H1 (cell line): ENCODE measurements around the gene TPM1.

Source experiments
- EP300 ChIP-seq, 2 experiments: IDR thresholded peaks; 1 replicate in 1 of 2; 2 replicates in 1 of 2; pipeline ENCODE4 v1.6.1; 2011 to 2012; ENCODE audit warnings: low read depth in 2 of 2, low read length in 2 of 2, mild to moderate bottlenecking in 2 of 2, borderline replicate concordance in 1 of 2, inconsistent platforms in 1 of 2, moderate library complexity in 1 of 2
- RAD21 ChIP-seq, 2 experiments: IDR thresholded peaks in 1 of 2; conservative IDR thresholded peaks in 1 of 2; 2 replicates each; pipeline ENCODE4 v1.6.1; 2011; ENCODE audit warnings: low read depth in 2 of 2, low read length in 2 of 2, improper control_type of control experiment in 1 of 2, inconsistent platforms in 1 of 2, mild to moderate bottlenecking in 1 of 2, moderate library complexity in 1 of 2
- RNF2 ChIP-seq: fragments of 200-900, 300-1000 bp; sonication (generic); IDR thresholded peaks from 2 replicates; pipeline ENCODE4 v1.7.1; 2016; ENCODE audit warnings: borderline replicate concordance, low read depth, mild to moderate bottlenecking, antibody characterized with exemption, low read length; ENCODE audit not compliant: poor library complexity, severe bottlenecking; ENCODE audit errors: missing control alignments
- SP2 ChIP-seq: IDR thresholded peaks from 2 replicates; pipeline ENCODE4 v1.6.1; 2012; ENCODE audit warnings: mild to moderate bottlenecking, low read length, inconsistent platforms

- TF ChIP-seq EP300 (IDR thresholded peaks at IDR 0.05; ENCODE audit: borderline replicate concordance in 1 of 2, low read depth in 2 of 2, low read length in 2 of 2) (no peak), RNF2 (no peak), RAD21 (IDR thresholded peaks at IDR 0.05 in 1 of 2, conservative IDR thresholded peaks at IDR 0.05 in 1 of 2; ENCODE audit: low read depth in 2 of 2, low read length in 2 of 2) (no peak), SP2 (no peak)
Observed at GRCh38 chr15:63063164-63063756, 20.7 kb downstream of the TPM1 start.
